Fibroblast of upper back skin (primary cell): ENCODE data around the gene C1QTNF12.

Source experiments
- DNase-seq: peaks from one replicate; pipeline ENCODE4 v3.0.0-alpha.2; 2013

The C1QTNF12 gene

GRCh38 chr1:1281533-1282321, 35.2 kb upstream of the C1QTNF12 start:
- no peak for DNase-seq

DNA sequence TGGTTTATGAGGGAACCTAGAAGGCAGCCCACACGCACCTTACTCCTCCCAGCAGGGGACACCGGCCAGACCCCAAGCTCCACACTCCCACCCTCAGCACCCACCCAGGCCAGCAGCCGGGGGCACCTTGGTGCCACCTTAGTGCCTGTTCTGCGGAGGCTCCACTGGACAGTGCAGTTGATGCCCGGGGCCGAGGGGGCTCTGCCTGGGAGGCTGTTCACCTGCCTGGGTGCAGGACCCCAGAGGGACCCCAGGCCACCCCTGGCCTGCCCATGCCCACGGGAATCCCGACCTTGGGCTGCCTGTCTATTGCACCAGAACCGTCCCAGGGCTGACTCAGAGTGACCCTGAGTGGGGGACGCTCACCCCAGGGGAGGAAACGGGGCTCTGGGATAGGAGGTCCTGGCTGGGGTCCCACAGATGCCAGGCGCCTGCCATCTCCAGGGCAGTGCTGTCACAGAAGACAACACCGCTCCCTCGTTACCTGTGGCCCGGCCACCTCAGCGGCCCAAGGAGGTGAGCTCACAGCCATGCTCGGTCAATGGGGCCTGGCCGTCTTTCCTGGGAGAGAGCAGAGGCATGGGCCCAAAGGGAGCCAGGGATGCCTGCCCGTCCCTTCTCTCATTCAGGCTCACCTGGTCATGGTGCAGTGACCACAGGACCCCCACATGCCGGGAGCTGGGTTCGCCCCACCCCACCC, 34.4 kb upstream of the C1QTNF12 start:
- no peak for DNase-seq

GRCh38 chr1:1279028-1279427, 32.5 kb upstream of the C1QTNF12 start:
- no peak for DNase-seq

GRCh38 chr1:1278620-1279019, 32.1 kb upstream of the C1QTNF12 start:
- DNase-seq: no peak

DNA sequence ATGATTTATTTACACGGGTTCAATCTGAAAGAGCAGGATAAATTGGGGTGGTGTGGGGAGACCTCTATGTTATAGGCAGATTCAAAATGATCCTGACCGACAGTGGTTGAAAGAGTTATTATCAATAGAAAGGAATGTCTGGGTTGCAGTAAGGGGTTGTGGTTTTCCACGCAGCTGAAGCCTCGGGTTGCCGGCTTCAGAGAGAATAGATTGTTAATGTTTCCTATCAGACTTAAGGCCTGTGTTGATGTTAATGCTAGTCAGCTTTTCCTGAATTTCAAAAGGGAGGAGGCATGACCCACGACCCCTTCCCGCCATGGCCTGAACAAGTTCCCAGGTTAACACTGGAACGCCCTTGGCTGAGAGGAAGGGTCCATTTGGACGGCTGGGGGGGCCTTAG, 29.3 kb upstream of the C1QTNF12 start:
- DNase-seq: peak; percentile 33

DNA sequence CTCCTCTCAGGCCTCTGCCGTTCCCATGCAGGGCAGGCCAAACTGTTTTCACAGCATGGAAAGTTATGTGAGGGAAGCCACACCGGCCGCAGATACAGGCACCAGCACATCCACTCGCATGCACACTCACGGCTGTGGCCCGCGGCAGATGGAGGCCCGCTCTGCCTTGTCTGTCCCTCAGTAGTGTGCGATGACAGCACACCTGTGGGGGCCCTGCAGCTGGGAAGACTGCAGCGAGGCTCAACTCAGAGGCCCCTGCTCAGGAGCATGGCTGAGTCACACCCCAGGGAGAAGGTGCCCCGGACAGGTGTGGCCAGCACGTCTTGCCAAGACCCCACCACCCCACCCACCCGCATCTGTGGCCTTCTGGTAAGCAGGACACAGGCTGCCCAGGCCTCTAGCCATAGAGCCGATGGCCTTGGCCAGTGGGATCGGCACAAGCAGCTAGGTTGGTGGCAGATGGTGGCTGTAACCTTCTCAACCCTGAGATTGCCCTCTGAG, 28.5 kb upstream of the C1QTNF12 start:
- no peak for DNase-seq

GRCh38 chr1:1274299-1274930, 27.9 kb upstream of the C1QTNF12 start:
- DNase-seq: no peak

- peak; percentile 88 for DNase-seq
Measured at GRCh38 chr1:1273512-1274298, 27.2 kb upstream of the C1QTNF12 start, which contains the start of gene UBE2J2. Gene UBE2J2, minus strand, starts transcription at chr1:1273854. Its CDS starts 5,862 bp downstream, at chr1:1267992.

GRCh38 chr1:1273209-1273511, 26.6 kb upstream of the C1QTNF12 start:
- no peak for DNase-seq

DNA sequence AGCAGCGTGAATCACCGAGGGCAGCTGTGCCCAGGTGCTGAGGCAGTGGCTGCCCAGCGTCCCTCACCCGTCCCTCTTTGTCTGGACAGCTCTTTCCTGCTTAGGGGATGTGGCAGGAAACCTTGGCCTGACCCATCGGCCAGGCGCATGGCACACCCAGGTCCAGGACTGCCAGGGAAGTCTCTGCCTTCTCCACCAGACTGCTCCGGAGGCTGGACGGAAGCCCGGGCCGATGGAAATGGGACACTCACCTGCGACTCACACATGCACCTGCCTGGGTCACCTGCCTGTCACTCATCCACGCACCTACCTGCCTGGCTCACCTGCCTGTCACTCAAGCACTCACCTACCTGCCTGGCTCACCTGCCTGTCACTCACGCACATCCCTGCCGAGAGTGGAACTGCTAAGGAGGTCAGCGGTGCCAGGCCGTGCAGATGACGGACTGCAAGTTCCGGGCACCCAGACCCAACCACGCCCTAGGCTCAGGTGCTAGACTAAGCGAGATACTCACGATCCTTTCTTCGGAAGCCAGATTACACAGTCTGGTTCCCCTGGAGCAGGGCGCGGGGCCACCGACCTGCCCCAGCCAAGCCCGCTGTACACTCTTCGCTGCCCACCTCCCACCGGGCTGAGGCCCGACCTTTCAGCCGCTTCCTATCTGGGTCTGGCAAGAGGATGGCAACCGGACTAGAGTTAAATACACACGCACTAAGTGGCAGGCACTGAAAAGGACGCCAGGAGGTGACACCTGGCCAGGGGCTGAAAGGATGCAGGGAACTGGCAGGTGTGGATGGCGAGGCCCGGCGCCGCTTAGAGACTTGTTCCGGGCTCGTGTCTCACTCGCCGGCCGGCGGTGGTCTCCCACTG, 26.1 kb upstream of the C1QTNF12 start:
- no peak for DNase-seq

DNA sequence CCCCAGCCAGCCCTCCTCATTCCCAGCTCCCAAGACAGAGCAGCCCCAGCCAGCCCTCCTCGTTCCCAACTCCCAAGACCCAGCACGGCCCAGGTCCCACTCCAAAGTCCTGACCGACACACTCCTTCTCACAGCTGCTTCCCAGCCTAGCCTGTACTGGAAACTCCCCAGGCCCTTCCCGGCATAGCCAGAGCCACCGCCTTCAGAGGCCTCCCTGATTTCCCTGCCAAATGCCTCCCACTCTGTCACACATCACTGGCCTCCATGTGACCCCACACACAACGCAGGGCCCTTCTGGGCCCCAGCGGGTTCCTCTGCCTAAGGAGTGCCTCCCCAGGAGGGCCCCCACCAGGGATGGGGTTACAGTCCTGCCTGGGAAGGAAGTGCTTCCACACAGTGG, 24.3 kb upstream of the C1QTNF12 start:
- no peak for DNase-seq

GRCh38 chr1:1268284-1268682, 21.8 kb upstream of the C1QTNF12 start:
- no peak for DNase-seq

DNA sequence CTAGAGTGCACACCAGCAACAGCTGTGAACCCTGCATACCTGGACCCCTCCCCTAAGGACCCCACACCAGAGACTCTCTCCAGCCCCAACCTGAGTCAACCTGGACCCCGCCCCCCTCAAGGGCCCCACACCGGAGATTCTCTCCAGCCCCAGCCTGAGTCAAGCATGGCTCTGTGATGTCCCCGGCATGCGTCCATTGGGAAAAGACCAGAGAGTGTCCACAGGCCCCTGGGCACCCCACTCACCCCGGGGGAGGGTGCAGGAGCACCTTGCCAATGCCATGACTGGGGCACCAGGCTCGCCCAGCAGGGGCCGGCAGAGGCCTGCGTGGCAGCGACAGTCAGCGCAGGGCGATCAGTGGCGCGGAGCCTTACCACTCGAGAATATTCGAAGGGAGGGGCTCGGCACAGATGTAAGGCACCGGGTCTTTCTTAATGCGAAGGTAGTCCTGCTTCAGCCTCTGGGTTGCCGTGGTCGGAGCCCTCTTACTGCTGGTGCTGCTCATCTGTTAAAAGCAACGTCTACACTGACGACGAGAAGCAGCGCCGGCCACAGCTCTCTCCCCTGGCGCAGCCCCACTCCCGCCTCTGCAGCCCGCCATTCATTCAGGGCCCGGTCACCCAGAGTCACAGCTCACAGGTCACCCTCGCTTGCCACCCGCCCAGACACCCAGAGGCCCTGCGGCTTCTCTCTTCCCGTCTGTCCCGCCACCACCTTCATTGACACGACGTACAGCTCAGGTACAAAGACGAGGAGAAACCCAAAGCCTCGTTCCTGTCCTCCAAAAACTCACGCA, 21.2 kb upstream of the C1QTNF12 start:
- DNase-seq: no peak

GRCh38 chr1:1264868-1265272, 18.3 kb upstream of the C1QTNF12 start:
- DNase-seq: peak; percentile 99

DNA sequence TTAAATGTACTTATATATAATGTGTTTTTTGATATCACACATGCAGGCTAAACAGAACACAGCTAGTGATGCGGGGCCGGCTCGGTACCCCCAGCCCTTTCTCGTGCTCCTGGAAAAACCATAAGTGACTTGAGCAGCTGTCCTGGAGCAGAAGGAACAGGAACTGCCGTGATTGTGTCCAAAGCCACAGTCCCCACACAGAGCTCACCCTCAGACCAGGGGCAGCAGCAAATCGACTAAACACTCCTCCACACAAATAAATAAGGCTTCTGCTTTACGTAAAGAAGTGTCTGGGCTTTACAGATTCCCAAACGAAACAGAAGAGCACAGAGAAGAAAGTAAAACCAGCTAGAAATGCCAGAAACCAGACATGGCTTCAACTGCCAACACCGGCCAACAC, 17.5 kb upstream of the C1QTNF12 start:
- no peak for DNase-seq

DNA sequence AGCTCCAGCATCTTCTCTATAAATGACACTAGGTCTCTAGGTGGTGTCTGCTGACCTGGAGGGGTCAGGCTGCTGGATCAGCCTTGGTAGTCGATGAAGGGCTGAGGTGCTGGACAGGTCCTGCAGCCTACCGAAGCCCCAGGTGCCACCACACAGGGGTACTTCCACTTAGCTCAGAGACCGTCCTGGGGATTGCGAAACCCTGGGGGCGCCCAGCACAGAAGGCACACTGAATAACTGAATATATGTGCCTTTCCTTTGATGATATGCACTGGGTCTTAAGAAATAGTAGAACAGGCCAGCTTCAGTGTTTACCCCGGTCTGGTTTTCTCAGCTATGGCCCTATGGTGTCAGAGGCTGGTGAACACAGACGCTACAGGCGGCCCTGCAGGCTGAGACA, 16.2 kb upstream of the C1QTNF12 start:
- no peak for DNase-seq

DNA sequence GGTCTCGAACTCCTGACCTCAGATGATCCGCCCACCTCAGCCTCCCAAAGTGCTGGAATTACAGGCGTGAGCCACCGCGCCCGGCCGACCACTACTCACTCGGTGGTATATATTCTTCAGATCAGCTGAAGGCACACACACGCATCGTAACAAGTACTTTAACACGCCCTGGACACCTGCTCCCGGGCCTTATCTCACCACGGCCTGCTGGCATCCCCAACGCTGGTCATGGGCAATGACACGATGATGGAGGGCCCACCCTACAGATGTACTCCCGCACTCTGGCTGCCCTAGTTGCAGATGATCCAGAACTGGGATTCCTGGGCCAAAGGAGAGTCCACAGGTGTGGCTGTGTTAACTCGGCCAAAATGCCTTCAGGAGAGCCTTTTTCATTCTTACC, 15.5 kb upstream of the C1QTNF12 start:
- DNase-seq: no peak

DNA sequence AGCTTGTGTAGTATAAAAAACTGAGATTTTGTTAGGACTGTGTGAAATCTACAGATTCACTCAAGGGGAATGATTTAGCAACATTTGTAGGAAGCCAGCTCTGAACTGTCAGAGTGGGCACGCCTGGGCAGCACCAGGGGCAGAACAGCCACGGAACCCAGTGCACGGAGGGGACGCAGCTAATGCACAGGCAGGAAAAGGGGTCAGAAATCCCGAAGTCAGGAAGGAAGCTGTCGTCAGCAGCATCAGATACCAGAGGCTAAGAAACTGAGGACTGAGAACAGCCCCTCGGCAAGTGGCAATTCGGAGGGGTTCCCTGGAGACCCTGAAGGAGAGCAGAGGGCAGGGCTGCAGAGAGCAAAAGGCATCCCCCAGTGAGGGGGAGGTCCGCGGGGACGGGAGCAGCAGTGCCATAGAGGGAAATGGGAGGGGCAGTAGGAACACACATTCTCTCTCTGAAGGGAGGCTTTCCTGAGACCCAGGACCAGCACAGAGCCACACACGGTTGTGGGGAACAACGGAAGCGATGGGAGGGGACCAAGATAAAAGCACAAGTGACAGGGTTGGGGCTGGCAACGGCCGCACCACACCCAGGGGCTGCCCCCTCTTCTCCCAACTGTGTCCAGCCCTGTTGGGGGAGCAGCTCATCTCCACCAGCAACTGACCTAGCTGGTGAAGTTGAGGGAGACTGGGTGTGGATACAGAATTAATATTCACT, 14.5 kb upstream of the C1QTNF12 start:
- no peak for DNase-seq

GRCh38 chr1:1259951-1260600, 13.6 kb upstream of the C1QTNF12 start:
- no peak for DNase-seq

DNA sequence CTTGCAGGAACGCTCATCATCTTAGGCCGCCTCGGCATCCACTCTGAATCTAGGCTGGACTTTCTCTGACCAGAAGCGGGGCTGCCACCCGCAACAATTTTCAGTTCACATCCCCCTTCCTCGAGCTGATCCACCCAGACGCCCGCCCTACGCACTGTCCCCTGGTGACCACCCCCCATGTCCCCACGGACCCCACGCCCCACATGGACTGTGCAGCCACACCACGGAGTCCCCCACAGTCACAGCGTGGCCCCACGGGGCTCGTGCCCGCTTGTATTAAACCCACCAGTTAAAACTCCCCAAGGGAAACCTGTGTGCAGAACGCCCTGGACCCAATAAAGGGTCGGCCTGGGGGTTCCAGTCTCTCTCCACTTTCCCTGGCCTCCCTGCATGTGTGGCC, 13.0 kb upstream of the C1QTNF12 start:
- no peak for DNase-seq
